HEK293T (cell line): ENCODE results near the gene TAL2.

ENCODE experiments used
- CTCF ChIA-PET: fragments of 350-600 bp; formaldehyde crosslinking; extraction: SDS; loops from one replicate; lab custom pipeline; 2021; ENCODE audit warnings: antibody characterized with exemption, inconsistent platforms; lab: Yijun Ruan, JAX
- POLR2A ChIA-PET: fragments of 350-600 bp; formaldehyde crosslinking; extraction: SDS; loops from one replicate; lab custom pipeline; 2020; ENCODE audit warnings: antibody characterized with exemption, inconsistent platforms; lab: Yijun Ruan, JAX
- DNase-seq: peaks from one replicate; pipeline ENCODE4 v3.0.0; 2012; ENCODE audit warnings: mixed read lengths; ENCODE audit errors: extremely low spot score
- ARNT ChIP-seq: fragments of 450-650 bp; IDR thresholded peaks from 2 replicates; pipeline ENCODE4 v1.6.1; 2017; ENCODE audit warnings: mild to moderate bottlenecking
- BHLHE40 ChIP-seq: fragments of 450-650 bp; IDR thresholded peaks from 2 replicates; pipeline ENCODE4 v1.6.1; 2016; ENCODE audit warnings: mild to moderate bottlenecking, moderate library complexity, borderline replicate concordance
- CTBP1 ChIP-seq: fragments of 450-650 bp; IDR thresholded peaks from 2 replicates; pipeline ENCODE4 v1.6.1; 2016; ENCODE audit warnings: borderline replicate concordance
- ELF4 ChIP-seq: fragments of 450-650 bp; IDR thresholded peaks from 2 replicates; pipeline ENCODE4 v1.6.1; 2017; ENCODE audit warnings: antibody characterized with exemption
- FOXA1 ChIP-seq: fragments of 450-650 bp; IDR thresholded peaks from 2 replicates; pipeline ENCODE4 v1.6.1; 2016; ENCODE audit warnings: mild to moderate bottlenecking
- FOXK2 ChIP-seq: fragments of 450-650 bp; IDR thresholded peaks from 2 replicates; pipeline ENCODE4 v1.6.1; 2016; ENCODE audit warnings: mild to moderate bottlenecking
- FOXM1 ChIP-seq: fragments of 450-650 bp; IDR thresholded peaks from 2 replicates; pipeline ENCODE4 v1.6.1; 2017; ENCODE audit warnings: mild to moderate bottlenecking, borderline replicate concordance
- HDGF ChIP-seq: fragments of 450-650 bp; IDR thresholded peaks from 2 replicates; pipeline ENCODE4 v1.6.1; 2017; ENCODE audit warnings: antibody characterized with exemption, borderline replicate concordance
- L3MBTL2 ChIP-seq: fragments of 450-650 bp; conservative IDR thresholded peaks from 2 replicates; pipeline ENCODE4 v1.6.1; 2016; ENCODE audit warnings: mild to moderate bottlenecking
- LEF1 ChIP-seq: fragments of 450-650 bp; IDR thresholded peaks from 2 replicates; pipeline ENCODE4 v1.6.1; 2017; ENCODE audit warnings: mild to moderate bottlenecking, borderline replicate concordance
- NFRKB ChIP-seq: fragments of 450-650 bp; IDR thresholded peaks from 2 replicates; pipeline ENCODE4 v1.6.1; 2016; ENCODE audit warnings: mild to moderate bottlenecking, moderate library complexity
- SP1 ChIP-seq: fragments of 450-650 bp; IDR thresholded peaks from 2 replicates; pipeline ENCODE4 v1.6.1; 2017
- SUZ12 ChIP-seq: fragments of 450-650 bp; IDR thresholded peaks from 2 replicates; pipeline ENCODE4 v1.6.1; 2016; ENCODE audit warnings: mild to moderate bottlenecking
- TARDBP ChIP-seq: fragments of 450-650 bp; IDR thresholded peaks from 2 replicates; pipeline ENCODE4 v1.6.1; 2016
- ZNF384 ChIP-seq: fragments of 450-650 bp; IDR thresholded peaks from 2 replicates; pipeline ENCODE4 v1.6.1; 2016
- TF ChIP-seq, protein P1 (sequence below): fragments of 450-650 bp; IDR thresholded peaks from 2 replicates; pipeline ENCODE4 v1.6.1; 2016

TAL2 gene

DNA sequence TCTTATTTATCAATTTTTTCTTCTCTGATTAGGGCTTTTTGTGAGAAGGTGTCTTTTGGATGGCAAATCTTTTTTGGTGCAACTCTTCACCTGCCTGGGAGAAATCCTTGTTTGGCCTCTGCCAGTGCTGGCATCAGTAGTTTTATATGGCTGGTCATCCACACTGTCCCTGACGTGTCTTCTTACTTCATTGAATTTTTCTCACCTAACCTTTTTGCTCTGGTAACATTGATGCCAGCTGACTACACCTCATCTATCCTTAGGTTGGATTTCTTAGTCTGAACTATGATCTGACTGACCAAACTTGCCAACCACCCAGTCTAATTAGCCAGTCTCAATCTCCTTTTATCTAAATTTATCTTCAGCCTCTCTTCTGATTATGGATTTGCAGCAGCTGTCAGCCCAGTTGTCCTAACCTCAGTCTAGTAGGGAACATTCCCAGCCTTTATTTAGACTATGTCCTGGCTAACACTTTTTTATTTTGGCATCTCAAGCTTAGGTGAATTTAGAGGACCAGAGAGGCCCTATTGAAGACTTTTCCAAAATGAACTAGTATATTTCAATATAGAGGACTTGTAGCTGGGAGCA, 21.5 kb downstream of the TAL2 start:
- CTCF ChIA-PET = no interaction called here
- TF ChIP-seq FOXK2 (no peak), ARNT (no peak), HDGF (no peak), ELF4 (no peak), FOXM1 (no peak), LEF1 (no peak), SUZ12 (no peak), L3MBTL2 (no peak), CTBP1 (no peak), BHLHE40 (no peak), FOXA1 (no peak)
- TF ChIP-seq, protein P1, sequence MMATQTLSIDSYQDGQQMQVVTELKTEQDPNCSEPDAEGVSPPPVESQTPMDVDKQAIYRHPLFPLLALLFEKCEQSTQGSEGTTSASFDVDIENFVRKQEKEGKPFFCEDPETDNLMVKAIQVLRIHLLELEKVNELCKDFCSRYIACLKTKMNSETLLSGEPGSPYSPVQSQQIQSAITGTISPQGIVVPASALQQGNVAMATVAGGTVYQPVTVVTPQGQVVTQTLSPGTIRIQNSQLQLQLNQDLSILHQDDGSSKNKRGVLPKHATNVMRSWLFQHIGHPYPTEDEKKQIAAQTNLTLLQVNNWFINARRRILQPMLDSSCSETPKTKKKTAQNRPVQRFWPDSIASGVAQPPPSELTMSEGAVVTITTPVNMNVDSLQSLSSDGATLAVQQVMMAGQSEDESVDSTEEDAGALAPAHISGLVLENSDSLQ = no peak
- no peak for DNase-seq
- POLR2A ChIA-PET = no interaction called here

DNA sequence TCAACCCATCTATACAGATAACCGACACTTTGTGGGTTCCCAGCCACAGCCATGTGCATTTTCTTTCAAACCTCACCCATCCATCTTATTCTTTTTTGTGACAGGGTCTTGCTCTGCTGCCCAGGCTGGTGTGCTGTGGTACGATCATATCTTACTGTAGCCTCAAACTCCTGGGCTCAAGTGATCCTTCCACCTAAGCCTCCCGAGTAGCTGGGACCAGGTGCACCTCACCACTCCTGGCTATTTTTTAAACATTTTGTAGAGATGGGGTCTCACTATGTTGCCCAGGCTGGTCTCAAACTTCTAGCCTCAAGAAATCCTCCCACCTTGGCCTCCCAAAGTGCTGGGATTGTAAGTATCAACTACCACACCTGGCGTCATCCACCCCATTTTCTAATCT, 24.7 kb downstream of the TAL2 start:
- POLR2A ChIA-PET = no interaction called here
- TF ChIP-seq LEF1 (no peak), HDGF (no peak), SP1 (no peak), TARDBP (no peak), NFRKB (no peak), FOXM1 (no peak), CTBP1 (no peak), ARNT (no peak), L3MBTL2 (no peak), BHLHE40 (no peak), SUZ12 (no peak), FOXA1 (no peak)
- TF ChIP-seq, protein P1 = no peak
- CTCF ChIA-PET = no interaction called here
- DNase-seq = no peak

DNA sequence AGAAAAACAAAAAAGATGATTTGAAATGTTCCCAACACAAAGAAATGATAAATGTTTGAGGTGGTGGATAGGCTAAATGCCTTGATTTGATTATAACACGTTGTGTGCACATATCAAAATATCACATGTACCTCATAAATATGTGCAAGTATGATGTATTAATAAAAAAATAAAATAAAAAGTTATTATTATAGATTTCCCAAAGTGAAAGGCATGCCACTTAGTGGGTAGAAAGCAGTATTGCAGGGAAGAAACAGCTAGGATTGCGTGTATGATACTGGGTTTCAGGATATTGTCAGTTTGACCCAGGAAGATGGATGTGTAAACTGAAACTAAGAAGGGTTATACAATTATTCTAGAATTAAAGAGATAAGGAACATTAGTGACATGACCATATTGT, 28.5 kb downstream of the TAL2 start:
- POLR2A ChIA-PET = no interaction called here
- CTCF ChIA-PET = interaction anchor here (0.7 kb wide), 1 partner anchor 25 kb away, joined by 3 read pairs; no protein-coding TSS in a partner anchor
- DNase-seq = no peak
- TF ChIP-seq ZNF384 (no peak), HDGF (no peak), FOXM1 (no peak), L3MBTL2 (no peak), FOXK2 (no peak), SUZ12 (no peak), CTBP1 (no peak), TARDBP (no peak), BHLHE40 (no peak), ARNT (no peak), FOXA1 (no peak), NFRKB (no peak), ELF4 (no peak)
- TF ChIP-seq, protein P1 = no peak

DNA sequence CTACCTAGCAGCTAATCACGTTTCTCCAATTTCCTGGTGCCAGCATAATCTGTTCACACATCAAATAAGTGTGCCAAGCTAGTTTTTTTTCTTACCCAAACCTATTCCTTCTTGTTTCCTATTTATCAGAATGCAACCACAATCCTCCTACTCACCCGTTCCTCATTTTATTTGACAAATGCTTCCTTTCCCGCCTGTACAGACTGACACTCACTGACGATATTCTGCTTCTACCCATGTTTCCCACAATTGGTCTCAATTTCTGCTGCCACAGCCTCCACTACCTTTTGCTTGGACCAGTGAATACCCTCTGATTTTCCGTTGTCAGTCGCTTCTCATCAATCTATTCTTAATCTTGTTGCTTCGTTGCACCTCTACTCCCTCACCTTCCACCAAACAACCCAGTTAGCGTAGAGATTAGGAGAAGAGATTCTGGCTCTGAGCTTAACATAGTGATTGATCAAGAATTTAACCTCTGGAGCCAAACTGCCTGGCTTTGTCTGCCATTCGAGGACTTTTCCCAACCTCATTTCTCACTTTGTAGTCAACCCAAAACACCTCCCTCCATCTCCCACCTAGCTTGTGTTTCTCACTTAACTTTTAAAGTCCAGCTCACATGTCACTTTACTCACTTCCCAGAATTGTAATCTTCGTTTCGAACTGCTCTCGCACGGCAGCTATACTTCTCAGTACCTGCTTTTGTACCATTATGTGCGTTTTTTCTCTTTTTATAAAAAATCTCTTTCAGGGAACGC, 31.4 kb downstream of the TAL2 start:
- POLR2A ChIA-PET = interaction anchor here (1.0 to 2.1 kb wide), 8 partner anchors 12 to 136 kb away, joined by 3 to 9 read pairs (median 4); partner anchors contain the start of gene FKTN
- CTCF ChIA-PET = interaction anchor here (0.9 to 1.4 kb wide), 4 partner anchors 21 to 188 kb away, joined by 3 read pairs; no protein-coding TSS in a partner anchor
- TF ChIP-seq CTBP1 (no peak), FOXA1 (no peak), FOXK2 (no peak), ZNF384 (no peak), TARDBP (no peak), LEF1 (no peak), ARNT (no peak), NFRKB (no peak), SP1 (no peak), HDGF (no peak), L3MBTL2 (no peak; the same call in 1 of the 2 replicates), SUZ12 (no peak), ELF4 (no peak)
- TF ChIP-seq, protein P1 = no peak
- DNase-seq = no peak

DNA sequence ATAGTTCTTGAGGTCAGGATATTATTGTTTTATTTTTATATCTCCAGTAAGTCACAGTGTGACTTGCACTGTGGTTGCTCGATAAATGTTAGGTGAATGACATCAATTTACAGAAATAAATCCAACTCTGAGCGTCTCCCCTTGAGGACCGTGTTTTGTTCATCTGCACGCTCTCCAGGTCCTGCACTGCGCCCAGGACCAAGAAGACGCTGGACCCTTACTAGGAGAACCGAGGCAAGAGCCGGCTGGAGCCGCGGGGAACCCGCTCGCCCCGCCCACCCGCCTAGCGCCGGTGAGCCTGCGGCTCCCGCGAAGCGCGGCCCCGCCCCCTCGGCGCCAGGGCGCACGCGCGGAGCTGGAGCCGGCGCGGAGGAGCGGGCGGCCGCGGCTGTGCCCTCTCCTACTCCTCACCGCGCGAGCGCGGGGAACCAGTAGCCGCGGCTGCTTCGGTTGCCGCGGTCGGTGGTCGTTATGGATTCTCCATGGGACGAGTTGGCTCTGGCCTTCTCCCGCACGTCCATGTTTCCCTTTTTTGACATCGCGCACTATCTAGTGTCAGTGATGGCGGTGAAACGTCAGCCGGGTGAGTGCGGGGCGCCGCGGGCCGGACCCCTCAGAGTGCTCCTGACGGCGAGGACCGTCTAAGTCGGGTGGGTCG, 32.1 kb downstream of the TAL2 start, which contains the start of gene TMEM38B:
TSS of gene TMEM38B (plus strand) at position 352 of the 658 bp plus-strand sequence. CDS start at position 472, 120 bp downstream.
- ChIA-PET POLR2A (interaction anchor here (1.0 to 2.1 kb wide), 9 partner anchors 13 to 137 kb away, joined by 3 to 9 read pairs (median 4); partner anchors contain the start of gene FKTN), CTCF (interaction anchor here (0.9 to 1.4 kb wide), 4 partner anchors 20 to 187 kb away, joined by 3 read pairs; no protein-coding TSS in a partner anchor)
- peak; percentile 94 for DNase-seq
- TF ChIP-seq SP1 (no peak), ZNF384 (no peak), TARDBP (no peak), ARNT (no peak), BHLHE40 (no peak), FOXK2 (no peak)
